Hypothalamus (tissue), 51 donors: Measurements from ENCODE around the gene CDK5.

Experiments used
- DNase-seq, 51 donors: peaks; one replicate each; lab custom pipeline; 2025; lab: John Stamatoyannopoulos, UW

The CDK5 gene

DNA sequence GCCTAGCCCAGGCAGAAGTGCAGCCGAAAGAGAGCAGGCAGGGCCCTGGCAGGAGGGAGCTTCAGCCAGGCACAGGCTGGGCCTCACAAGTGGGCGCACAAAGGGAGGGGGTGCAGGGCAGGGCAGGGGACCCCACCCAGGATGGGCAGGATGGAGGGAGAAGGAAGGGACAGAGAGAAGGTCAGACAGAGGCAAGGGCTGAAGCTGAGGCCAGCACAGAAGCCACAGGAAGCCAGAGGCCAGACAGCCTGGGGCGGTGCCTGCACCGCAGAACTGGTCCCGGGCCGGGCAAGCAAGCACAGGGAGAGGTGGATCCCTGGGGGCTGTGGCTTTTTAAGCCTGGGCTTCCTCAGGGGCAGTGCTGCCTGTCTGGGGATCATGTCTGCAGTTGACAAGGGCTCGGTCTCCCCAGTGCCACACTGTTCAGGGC, 50.2 kb downstream of the CDK5 start:
- DNase-seq = no peak

DNA sequence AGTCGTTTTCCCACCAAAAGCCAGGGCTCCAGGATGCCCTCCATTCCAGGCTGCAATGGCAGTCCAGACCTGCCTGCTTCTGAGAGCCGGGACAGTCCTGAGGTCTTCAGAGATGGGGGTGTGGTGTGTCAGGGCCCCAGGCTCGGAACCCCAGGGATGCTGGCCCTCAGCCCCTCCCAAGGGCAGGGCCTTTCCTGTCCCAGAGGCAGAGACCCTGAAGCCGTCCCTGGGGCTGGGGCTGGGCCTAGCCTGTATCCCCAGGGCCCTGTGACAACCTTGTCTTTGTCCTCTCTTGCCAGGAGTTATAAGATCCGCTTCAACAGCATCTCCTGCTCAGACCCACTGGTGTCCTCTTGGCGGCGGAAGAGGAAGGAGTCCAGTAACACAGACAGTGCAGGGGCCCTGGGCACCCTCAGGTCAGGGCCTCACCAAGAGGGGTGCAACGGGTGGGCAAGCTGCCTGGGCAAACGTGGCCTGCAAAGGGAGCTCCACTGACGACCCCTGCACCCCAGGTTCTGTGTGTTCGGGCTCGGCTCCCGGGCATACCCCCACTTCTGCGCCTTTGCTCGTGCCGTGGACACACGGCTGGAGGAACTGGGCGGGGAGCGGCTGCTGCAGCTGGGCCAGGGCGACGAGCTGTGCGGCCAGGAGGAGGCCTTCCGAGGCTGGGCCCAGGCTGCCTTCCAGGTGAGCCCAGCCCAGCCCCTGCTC, 51.0 kb downstream of the CDK5 start:
- DNase-seq = no peak

DNA sequence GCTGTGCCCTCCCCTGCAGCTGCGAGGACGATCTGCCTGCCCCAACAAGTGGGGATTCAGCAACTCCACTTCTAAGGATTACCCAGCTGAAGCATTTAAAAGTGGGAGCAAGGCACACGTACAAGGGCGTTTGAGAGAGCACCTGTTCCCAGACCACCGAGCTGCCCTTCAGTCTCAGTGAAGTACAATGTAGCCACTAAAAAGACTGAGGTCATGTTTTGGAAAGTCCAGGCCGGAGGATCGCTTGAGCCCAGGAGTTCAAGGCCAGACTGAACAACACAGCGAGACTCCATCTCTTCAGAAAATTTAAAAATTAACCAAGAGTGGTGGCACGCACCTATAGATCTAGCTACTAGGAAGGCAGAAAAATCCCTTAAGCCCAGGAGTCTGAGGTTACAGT, 52.1 kb downstream of the CDK5 start:
- no peak for DNase-seq
